NCI-H510A (cell line): ENCODE measurements around the gene TCF20.

ENCODE experiments used
- DNase-seq: peaks from one replicate; lab custom pipeline; 2025; lab: John Stamatoyannopoulos, UW

TCF20 gene

GRCh38 chr22:42270510-42271190, at the start of gene TCF20:
Gene TCF20 (minus strand): TSS chr22:42270653. CDS start chr22:42215305, 55,348 bp downstream.
- DNase-seq = peak; percentile 34

GRCh38 chr22:42319386-42319785, 48.9 kb upstream of the TCF20 start:
- no peak for DNase-seq

DNA sequence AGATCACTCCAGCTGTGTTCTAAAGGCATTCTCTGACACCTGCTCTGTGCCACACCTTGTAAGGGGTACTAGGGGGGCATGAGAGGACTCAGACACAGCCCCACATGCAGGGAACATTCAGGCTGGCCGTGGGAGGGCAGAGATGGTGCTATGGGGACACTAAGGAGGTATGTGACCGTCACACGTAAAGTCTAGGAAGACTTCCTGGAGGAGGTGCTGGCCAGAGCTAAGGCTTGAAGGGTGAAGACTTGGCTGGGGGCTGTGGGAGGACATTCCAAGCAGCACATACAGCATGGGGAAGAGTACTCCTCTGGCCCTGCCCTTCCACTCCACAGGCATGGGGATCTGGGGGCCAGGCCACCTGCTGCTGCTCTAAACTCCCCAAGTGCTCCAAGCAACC, 48.5 kb upstream of the TCF20 start:
- DNase-seq = no peak

- no peak for DNase-seq
Observed at GRCh38 chr22:42317691-42318547, 47.5 kb upstream of the TCF20 start.

DNA sequence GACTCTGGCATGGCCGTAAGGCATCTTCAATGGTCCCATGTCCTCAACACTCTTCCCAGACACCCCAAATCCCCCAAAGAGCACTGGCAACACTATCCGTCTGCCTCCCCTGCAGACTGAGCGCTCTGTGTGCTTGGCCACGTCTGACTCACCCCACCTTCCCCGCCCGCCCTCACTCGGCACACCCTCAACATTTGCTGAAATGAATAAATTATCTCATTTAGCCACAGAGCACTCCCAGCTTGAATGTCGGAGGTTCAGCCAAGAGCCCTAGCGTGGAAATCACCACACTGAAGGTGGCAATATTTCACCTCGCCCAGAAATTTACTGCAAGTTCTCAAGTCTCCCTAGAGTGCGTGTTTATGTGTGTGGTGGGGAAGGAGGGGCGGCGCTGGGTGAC, 46.6 kb upstream of the TCF20 start:
- no peak for DNase-seq

DNA sequence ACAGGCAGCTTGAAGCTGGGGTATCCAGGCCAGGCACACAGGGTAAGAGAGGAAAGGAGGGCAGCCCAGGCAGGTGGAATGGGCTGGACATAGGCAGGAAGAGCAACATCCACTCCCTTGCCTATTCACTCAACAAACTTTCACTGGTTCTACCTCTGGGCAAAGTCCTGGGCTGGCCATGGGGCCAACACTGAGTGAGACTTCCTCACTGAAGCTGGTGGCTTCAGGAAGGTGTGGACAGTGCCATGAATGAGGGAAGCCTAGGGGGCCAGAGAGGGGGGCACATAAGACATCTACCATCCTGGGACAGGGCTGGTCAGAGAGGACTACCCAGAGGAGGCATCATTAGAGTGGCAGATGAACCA, 44.9 kb upstream of the TCF20 start:
- DNase-seq = no peak

DNA sequence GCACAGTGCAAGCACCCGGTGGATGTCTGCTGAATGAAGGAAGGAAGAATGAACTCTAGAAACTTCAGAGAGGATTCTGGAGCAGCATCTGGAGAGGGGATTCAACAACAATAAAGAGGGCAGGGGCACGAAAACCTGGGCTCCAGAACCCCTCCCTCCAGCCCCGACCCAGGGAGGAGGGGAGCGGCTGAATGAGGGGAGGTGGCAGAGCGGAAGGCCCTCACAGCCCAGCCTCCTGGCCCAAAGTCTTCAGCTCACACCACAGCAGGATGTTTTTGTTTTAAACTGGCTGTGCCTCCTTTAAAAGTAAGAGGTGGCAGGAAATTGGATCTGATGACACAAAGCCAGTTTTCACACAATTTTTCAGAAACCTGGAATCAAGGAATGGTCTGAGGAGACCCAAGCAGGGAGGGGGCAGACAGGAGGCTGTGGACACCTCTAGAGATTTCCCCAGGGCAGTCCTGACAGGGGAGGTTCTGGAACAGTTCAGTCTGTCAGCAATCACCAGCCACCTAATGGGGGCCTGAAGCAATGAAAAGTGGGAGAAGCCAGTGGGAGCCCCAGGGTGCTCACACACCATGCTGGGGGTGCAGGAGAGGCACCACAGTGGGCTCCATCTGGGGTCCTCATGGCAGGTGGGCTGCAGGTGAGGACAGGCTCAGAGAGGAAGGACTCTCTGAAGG, 44.4 kb upstream of the TCF20 start:
- DNase-seq = no peak

DNA sequence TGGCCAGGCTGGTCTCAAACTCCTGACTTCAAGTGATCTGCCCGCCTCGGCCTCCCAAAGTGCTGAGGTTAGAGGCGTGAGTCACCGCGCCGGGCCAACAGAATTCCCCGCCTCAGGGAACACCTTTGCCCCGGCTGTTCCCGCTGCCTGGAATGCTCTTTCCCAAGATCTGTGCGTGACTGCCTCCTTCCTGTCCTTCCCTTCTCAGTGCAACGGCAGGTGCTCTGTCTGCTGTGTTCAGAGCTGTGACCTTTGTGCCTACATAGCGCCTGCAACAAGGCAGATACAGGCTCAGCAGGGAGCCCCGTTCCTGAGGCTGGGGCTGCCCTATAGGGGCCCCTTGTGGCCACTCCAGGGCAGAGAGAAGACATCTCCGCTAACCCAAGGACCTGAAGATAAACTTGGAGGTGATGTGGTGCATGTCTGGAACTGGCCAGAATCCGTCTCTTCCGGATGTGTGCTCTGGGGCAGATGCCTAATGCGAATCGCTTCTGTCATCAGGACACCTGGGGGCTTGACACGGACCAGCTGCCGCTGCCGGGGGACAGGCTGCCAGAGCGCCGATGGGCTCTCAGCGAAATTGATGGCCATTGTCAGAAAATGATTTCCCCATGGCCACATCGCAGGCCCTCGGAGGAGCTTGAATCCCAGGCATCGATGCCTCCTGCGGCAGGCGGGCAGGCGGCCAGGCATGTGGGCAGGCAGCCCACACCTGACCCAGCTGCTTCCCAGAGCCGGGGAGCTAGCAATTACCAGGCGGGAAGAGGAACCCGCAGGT, 43.5 kb upstream of the TCF20 start:
- DNase-seq = no peak

- no peak for DNase-seq
Observed at GRCh38 chr22:42313204-42313603, 42.8 kb upstream of the TCF20 start.

GRCh38 chr22:42310291-42311015, 40.0 kb upstream of the TCF20 start:
- DNase-seq = no peak

DNA sequence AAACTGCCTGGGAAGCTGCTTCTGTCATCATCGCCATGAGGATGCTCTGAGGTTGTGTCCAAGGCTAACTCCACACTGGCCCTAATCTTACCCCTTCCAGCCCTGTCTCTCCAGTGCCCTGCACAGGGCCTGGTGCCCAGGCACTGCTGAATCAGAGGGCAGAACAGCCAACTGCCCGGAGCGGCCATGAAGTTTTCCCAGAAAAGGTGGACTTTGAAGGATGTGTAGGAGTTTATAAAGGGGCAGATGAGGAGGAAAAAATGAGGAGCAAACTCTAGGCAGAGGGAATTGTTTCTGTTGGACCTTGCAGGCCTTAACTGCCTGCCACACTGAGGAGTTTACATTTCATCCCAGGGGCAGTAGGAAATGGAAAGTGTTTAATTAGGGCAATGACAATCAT, 39.4 kb upstream of the TCF20 start:
- DNase-seq = no peak

- no peak for DNase-seq
Observed at GRCh38 chr22:42308892-42309468, 38.5 kb upstream of the TCF20 start.

GRCh38 chr22:42307806-42308563, 37.5 kb upstream of the TCF20 start:
- no peak for DNase-seq

DNA sequence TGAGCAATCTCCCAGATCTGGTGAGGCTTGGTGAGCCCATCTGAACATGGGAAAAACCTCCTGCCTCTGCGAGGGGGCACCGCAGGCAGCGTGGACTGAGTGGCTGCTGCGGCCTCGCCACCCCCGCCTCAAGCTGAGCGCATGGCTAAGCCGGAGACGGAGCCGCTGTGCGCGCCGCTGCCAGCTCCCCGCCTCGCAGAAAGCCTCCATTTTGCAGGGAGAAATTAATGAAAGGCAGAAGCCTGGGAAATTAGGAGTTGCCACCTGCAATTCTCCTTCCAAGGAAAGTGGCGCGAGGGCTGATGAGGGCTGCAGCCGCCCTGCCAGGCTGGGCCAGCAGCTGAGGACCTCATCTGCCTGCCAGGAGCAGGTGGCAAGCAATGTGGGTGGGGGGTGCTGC, 35.6 kb upstream of the TCF20 start:
- no peak for DNase-seq

GRCh38 chr22:42304324-42304790, 33.9 kb upstream of the TCF20 start:
- no peak for DNase-seq

DNA sequence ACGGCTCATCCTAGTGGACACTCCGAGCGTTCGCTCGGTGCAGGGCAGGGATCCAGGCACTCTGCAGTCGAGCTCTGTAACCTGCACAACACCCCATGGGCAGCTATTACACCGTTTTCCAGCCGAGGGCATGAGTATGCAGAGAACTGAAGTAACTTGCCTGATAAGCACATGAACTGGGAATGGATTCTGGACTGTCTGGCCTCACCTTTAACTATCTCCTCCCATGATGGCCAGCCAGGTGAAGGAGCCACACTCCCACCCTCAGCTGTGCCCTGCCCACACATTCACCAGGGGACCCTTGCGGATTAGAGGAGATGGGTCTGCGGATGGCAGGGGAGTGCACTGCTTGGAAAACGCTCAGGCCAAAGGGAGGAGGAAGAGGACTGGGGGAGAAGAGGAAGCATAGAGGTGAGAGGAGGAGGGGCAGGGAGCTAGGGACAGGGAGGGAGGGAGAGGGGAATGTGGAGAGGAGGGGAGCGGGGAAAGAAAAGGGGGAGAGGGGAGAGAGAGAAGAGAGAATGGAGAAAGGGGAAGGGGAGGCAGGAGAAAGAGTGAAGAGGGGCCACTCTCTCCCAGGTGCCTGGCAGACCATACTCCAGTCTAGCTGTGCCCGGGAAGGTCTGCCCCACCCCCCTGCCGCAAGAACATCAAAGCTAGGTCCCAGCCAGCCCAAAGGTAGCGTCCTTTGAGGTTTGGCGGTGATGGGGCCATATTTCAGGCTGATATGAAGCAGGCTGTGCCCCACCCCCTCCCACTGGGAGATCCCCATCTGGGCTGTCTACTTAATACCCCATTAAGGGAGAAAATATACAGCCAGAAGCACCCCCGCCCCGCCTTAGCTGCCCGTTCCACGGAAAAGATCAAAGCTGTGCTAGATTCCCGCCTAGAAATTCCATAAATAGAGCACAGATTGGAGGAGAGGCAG, 33.2 kb upstream of the TCF20 start:
- no peak for DNase-seq

GRCh38 chr22:42301742-42302102, 31.3 kb upstream of the TCF20 start:
- no peak for DNase-seq

- no peak for DNase-seq
Observed at GRCh38 chr22:42301077-42301741, 30.8 kb upstream of the TCF20 start.
